OCI-M1 (cell line): ENCODE data around the gene NPB.
A peak's percentile ranks its signal among the peaks of the same experiment; 100 is the strongest.

Experiments
- DNase-seq: peaks from one replicate; lab custom pipeline; 2025; lab: John Stamatoyannopoulos, UW

Gene NPB

GRCh38 chr17:81902023-81902652 is at the start of gene NPB:
Gene NPB (plus strand): TSS chr17:81902238. CDS start chr17:81902278, 40 bp downstream.
- peak; percentile 6 for DNase-seq

GRCh38 chr17:81854974-81855774 is 46.9 kb upstream of the NPB start:
- DNase-seq = no peak

DNA sequence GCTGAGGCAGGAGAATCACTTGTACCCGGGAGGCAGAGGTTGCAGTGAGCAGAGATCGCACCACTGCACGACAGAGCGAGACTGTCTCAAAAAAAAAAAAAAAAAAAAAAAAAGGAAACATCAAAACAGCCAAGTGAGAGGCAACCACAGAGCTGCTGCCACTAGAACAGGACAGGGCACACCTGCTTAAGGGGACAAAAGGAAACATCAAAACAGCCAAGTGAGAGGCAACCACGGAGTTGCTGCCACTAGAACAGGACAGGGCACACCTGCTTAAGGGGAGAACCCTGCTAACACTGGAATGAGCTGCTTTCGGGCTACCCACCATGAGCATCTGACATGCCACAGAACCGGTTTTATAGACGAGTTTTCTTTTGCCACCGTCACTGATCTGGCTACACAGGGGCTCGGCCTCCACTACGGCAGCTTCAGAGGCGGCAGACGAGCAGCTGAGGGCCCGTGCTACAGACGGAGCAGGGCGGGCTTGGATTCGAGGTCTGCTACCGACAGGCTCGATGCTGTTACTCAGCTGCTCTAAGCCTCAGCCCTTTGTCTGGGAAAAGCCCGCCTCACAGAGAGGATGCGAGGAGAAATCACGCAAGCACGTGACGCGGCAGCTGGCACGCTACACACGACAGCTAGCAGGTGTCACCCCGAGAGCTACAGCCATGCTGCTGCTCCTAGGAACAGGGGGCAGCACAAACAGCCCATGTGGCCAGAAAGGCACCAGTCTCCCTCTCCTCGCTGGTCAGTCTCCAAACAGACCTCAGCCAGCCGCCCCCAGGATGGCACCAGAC is 43.7 kb upstream of the NPB start:
- no peak for DNase-seq

- DNase-seq = peak; percentile 71
These were observed 42.8 kb upstream of the NPB start for GRCh38 chr17:81858967-81859905.

DNA sequence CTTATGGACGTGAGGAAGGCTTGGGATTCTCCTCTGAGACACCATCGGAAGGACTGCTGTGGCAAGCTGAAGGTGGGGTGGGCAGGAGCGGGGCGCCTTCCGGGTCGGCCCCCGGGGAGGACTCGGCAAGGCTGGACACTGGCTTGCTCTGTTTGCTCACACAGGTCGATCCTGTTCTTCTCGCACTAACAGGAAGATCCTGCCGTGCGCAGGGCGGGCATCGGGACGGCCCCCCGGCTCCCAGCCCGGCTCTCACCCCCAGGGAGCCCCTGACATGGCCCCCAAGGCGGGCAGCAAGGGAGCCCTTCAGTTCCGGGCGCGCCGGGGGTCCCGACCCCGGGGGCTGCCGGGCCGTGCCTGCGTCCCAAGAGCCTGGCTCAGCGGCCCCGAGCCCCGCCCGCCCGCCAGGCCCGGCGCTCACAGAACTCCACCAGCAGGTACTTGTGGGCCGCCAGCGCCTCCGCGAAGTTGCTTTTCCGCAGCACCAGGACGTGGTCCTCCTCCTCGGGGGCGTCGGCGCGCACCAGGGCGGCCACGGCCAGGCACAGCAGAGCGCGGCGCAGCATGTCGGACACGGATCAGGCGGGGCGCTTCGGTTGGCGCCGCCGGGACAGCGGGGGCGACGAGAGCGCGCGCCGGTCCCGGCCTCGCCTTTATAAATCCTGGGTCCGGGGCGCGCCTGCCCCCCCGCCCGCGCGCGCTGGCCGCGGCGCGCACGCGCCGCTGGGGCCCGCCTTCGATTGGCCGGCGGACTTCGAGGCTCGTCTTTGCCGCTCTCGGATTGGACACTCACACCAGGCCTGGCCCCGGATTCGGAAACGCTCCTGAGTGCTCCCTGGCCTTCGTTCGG is 41.9 kb upstream of the NPB start, which contains the start of gene P4HB:
P4HB (minus strand) TSS at position 630 of the 850 bp plus-strand sequence; CDS start at position 566, 64 bp downstream.
- DNase-seq = no peak

- peak; percentile 100 for DNase-seq
These were observed 41.1 kb upstream of the NPB start for GRCh38 chr17:81860756-81861568.

- DNase-seq = no peak
These were observed 38.8 kb upstream of the NPB start for GRCh38 chr17:81863123-81863675.

GRCh38 chr17:81863833-81864768 is 37.9 kb upstream of the NPB start:
- no peak for DNase-seq

GRCh38 chr17:81865358-81865732 is 36.7 kb upstream of the NPB start:
- DNase-seq = no peak

- DNase-seq = no peak
These were observed 36.2 kb upstream of the NPB start for GRCh38 chr17:81865733-81866439.

GRCh38 chr17:81866440-81867169 is 35.4 kb upstream of the NPB start:
- DNase-seq = peak; percentile 35

GRCh38 chr17:81867170-81867990 is 34.7 kb upstream of the NPB start:
- DNase-seq = peak; percentile 64

- DNase-seq = peak; percentile 53
These were observed 33.9 kb upstream of the NPB start for GRCh38 chr17:81867991-81868673.

GRCh38 chr17:81868674-81869220 is 33.3 kb upstream of the NPB start:
- DNase-seq = peak; percentile 26
